ENCODE results near the gene ALDH1B1.
A peak's percentile ranks its signal among the peaks of the same experiment; 100 is the strongest.

Gene ALDH1B1

DNA sequence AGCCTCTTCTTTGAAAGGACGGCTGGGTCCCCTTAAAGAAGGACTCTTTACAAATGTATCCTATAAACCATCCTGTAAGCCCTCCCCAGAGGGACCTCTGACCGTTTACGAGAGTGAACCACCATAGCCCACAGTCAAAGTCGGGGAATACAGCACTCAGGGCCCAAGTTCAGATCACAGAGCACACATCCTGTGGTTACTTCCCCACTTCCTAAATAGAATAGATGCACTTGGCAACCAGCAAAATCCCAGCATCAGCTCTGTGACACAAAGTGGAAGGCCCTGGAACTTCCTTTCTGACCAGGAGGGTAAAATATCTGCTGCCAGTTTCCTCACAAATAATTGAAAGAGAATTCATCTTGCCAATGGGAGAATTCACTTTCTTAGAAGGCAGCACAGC, 38.6 kb downstream of the ALDH1B1 start:
- TF ChIP-seq, protein P1, sequence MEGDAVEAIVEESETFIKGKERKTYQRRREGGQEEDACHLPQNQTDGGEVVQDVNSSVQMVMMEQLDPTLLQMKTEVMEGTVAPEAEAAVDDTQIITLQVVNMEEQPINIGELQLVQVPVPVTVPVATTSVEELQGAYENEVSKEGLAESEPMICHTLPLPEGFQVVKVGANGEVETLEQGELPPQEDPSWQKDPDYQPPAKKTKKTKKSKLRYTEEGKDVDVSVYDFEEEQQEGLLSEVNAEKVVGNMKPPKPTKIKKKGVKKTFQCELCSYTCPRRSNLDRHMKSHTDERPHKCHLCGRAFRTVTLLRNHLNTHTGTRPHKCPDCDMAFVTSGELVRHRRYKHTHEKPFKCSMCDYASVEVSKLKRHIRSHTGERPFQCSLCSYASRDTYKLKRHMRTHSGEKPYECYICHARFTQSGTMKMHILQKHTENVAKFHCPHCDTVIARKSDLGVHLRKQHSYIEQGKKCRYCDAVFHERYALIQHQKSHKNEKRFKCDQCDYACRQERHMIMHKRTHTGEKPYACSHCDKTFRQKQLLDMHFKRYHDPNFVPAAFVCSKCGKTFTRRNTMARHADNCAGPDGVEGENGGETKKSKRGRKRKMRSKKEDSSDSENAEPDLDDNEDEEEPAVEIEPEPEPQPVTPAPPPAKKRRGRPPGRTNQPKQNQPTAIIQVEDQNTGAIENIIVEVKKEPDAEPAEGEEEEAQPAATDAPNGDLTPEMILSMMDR (IDR thresholded peaks at IDR 0.05; ENCODE audit: low read depth, low read length) = no peak
- no peak for DNase-seq (ENCODE audit: low read depth in 2 of 2)
- no peak overlapping the region for H3K4me3 ChIP-seq (replicated peaks in 1 of 2; ENCODE audit: low read depth in 2 of 2, low read length in 2 of 2)

DNA sequence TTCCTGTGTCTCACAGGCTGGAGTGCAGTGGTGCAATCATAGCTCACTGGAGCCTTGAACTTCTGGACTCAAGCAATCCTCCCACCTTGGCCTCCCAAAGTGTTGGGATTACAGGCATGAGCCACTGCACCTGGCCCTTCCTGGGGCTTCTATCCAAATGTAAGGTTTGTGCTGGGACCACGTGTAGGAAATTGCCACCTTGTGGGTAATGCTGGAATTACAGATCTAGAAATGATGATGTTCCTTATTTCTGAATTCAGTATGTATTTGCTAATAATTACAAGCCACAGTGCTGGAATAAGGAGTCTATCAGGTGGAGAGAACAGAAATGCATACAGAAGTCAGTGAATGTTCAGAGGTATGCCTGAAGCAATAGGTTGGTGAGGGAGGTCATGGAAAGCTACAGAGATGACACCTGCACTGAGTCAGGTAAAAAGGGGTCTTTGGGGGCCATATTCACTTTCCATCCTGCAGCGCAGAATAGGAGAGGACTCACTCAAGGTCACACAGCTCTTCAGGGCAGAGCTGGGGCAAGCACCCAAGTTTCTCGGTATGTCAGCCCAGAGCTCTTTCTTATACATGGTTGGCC, 40.5 kb downstream of the ALDH1B1 start:
- peak; percentile 60 to 69 for DNase-seq (ENCODE audit: low read depth in 2 of 2)
- TF ChIP-seq, protein P1 (IDR thresholded peaks at IDR 0.05; ENCODE audit: low read depth, low read length) = peak; percentile 57
- no peak overlapping the region for H3K4me3 ChIP-seq (replicated peaks in 1 of 2; ENCODE audit: low read depth in 2 of 2, low read length in 2 of 2)

DNA sequence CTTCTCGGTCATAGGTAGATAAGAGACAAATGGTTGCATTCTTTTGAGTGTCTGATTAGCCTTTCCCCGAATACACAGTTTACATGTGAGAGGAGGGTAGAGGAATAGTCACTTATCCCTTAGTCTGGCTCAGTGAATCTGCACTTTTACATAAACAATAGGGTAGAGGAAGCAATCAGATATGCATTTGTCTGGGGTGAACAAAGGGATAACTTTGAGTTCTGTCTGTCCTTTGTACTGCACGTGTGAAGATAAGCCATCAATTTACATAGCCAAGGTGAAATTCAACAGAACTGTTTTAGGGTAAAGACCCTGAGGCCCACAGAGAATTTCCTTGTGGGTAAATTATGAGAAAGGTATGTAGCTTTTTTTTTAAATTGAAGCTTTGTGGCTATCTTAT, 41.9 kb downstream of the ALDH1B1 start:
- H3K4me3 ChIP-seq (replicated peaks in 1 of 2; ENCODE audit: low read depth in 2 of 2, low read length in 2 of 2) = no peak overlapping the region
- TF ChIP-seq, protein P1 (IDR thresholded peaks at IDR 0.05; ENCODE audit: low read depth, low read length) = no peak
- DNase-seq (ENCODE audit: low read depth in 2 of 2) = no peak

DNA sequence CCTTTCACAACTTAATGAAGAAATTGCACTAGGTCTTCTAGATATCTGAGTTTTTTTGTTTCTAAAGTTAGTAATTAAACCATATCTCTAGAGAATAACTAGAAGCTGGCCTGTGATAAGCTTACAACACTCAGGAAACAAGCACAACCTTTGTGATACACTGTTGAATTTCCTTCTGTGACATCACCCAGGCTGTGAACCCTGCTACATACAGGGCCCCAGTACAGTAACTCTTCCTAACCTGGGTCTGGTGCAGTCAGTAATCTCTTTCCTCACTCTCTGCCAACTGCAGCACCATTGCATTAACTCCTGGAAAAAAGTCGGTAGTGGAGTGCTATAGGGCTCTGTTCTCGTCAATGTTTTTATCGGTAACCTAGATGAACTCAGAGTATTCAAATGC, 42.4 kb downstream of the ALDH1B1 start:
- TF ChIP-seq, protein P1 (IDR thresholded peaks at IDR 0.05; ENCODE audit: low read depth, low read length) = no peak
- no peak for DNase-seq (ENCODE audit: low read depth in 2 of 2)
- no peak overlapping the region for H3K4me3 ChIP-seq (replicated peaks in 1 of 2; ENCODE audit: low read depth in 2 of 2, low read length in 2 of 2)

DNA sequence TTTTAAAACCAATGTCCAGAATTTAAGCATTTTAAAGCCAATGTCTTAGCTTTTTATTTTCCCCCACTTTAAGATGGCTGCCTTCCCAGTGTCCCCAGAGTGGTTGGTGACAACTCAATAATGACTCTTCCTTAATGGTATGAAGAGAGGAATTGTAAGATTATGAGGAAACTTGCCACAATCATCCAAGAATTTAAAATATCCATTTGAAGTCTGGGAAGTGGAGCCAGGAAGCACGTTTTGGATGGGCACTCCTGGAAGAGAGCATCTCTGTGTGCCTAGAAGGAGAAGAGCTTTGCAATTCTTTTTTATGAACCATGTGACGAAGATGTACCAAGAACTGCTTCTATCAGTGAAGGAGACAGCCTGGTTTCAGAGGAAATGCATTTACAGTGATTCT, 43.0 kb downstream of the ALDH1B1 start:
- TF ChIP-seq, protein P1 (IDR thresholded peaks at IDR 0.05; ENCODE audit: low read depth, low read length) = no peak
- no peak for DNase-seq (ENCODE audit: low read depth in 2 of 2)
- no peak overlapping the region for H3K4me3 ChIP-seq (replicated peaks in 1 of 2; ENCODE audit: low read depth in 2 of 2, low read length in 2 of 2)

DNA sequence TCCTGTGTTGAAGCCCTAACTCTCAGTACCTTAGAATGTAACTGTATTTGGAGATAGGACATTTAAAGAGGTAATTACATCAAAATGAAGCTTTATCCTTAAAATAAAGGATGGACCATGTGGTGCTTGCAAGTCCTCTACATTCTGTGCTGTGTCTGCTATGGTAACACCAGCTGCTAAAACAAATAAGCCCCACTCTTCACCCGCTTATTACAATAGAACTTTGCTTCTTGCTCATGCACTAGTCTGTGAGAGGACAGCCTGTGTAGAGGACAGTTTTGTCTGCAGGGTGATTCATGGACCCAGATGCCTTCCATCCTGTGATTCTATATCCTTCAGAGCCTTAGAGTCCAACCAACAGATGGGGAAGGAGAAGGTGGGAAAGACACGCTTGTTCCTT, 44.2 kb downstream of the ALDH1B1 start:
- TF ChIP-seq, protein P1 (IDR thresholded peaks at IDR 0.05; ENCODE audit: low read depth, low read length) = no peak
- DNase-seq (ENCODE audit: low read depth in 2 of 2) = no peak
- no peak overlapping the region for H3K4me3 ChIP-seq (replicated peaks in 1 of 2; ENCODE audit: low read depth in 2 of 2, low read length in 2 of 2)

Data from cardiac fibroblast (primary cell).